Non-pigmented ciliary epithelial cell (primary cell): Measurements from ENCODE around the gene MRAS.

ENCODE experiments used
- DNase-seq: peaks from one replicate; pipeline ENCODE4 v3.0.0-alpha.2; 2010; ENCODE audit warnings: low read depth

The MRAS gene

GRCh38 chr3:138340511-138340910, 7.9 kb upstream of the MRAS start:
- no peak for DNase-seq

DNA sequence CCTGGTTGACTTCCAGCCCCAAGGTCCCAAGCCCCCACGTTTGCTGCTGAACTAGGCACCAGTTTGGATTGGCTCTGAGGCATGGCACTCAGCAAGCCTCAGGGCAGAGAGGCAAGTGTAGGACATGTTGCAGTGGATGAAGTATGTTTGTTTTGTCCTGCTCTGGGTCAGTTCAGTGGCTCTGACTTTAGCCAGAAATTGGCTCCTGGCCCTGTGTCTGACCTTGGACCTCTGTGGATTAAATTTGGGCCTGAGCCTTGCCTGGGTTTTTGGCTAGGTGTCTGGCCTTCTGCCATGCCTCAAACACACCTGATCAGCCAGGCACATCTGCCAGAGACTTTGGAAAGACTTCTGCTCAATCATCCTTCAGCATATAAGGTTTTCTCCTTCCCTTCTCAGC, 3.6 kb upstream of the MRAS start:
- DNase-seq = no peak

- DNase-seq = no peak
Measured at GRCh38 chr3:138348754-138349739, 668 bp downstream of the MRAS start.

- DNase-seq = no peak
Measured at GRCh38 chr3:138349926-138350665, 1.7 kb downstream of the MRAS start.

DNA sequence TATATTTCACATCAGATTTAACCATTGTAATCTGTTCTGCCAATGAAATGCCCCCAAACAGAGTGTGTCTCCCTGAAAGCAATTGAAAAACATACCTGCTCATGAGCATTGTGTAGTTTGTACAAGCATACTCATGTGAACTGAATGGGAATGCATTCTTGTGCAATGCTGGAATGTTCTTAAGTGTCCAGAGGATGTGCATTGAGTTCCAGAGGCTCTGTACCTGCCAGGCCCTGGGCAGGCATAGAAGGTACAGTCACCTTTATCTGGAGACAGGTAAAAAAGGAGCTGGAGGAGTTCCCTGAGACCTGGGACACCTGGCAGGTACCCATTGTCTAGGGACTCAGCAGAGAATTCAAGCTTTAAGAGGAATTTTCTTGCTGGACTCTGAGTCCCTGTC, 2.8 kb downstream of the MRAS start:
- no peak for DNase-seq

DNA sequence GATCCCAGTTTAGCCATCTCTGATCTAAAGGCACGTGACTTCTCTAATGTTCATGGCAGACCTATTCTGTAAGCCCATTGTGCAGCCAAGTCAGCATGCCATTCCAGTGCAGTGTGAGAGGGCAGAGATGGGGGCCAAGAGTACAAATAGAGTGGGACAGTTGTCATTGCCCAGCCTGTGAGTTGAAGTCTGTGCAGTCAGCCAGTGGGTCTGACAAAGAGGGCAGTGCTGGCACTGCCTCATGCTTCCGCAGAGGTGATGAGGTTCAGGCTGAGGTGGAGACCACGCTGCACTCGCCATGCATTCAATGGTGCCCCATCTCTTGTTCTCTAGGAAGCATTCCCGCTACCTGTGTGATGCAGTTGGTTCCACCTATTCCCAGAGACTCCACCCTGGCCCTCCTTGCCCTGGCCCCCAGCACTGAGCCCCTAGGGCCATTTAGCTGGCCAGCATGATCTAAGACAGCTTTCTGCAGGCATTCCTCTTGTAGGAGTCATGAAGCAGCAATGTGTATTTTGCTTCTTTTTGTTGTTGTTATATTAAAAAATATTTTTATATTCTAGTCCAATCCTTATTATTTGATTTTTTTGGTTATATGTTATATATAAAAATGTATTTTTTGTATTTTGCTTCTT, 3.7 kb downstream of the MRAS start:
- no peak for DNase-seq

DNA sequence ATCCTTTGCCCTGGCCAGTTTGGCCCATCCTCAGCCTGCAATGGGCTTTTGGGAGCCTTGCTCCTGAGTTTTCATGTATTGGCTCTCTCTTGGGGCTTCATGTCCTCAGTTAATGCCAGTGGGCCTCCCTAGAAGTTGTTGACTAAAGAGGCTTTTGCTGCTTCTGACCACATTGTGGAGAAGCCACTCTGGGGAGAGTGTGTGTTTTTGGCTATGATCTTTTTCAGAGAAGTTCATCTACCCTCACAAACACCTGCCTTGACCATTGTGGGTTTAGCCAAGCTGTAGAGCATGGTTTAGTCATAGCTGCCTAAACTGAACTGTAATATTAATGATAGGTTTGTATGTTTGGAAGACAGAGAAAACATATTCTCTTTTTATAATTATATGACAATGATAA, 6.0 kb downstream of the MRAS start:
- no peak for DNase-seq

- no peak for DNase-seq
Measured at GRCh38 chr3:138355071-138355470, 6.7 kb downstream of the MRAS start.

DNA sequence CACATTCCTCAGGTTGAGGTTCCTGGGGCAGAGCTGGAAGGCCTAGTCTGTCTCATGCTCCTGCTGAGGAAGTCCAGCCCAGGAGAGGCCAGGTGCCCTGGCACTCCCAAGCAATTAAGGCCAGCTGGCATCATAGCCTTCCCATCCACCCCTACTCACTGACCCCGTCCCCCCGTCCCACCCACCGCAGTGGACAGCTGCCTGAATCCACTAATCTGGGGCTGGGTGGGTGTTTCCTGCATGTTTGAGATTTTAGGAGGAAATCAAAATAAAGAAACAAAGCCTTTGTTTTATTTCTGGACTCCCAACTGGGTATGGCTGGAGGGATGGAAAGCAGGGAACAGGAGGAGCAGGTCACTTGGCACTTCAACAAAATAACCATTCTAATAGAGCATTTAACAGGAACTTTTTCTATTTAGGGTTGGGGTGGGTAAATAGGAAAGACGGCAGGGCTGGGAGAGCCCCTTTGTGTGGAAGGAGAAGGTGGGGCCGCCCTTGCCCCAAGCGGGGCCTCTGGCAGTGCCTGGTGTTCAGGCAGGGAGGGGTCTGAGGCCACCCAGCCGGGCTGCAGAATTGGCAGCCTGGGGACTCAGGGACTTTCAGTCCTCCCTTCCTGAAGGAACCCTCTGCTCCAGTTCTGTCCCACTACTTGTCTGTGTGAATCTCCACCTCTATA, 8.5 kb downstream of the MRAS start:
- no peak for DNase-seq

GRCh38 chr3:138359148-138359918, 11.0 kb downstream of the MRAS start:
- no peak for DNase-seq

DNA sequence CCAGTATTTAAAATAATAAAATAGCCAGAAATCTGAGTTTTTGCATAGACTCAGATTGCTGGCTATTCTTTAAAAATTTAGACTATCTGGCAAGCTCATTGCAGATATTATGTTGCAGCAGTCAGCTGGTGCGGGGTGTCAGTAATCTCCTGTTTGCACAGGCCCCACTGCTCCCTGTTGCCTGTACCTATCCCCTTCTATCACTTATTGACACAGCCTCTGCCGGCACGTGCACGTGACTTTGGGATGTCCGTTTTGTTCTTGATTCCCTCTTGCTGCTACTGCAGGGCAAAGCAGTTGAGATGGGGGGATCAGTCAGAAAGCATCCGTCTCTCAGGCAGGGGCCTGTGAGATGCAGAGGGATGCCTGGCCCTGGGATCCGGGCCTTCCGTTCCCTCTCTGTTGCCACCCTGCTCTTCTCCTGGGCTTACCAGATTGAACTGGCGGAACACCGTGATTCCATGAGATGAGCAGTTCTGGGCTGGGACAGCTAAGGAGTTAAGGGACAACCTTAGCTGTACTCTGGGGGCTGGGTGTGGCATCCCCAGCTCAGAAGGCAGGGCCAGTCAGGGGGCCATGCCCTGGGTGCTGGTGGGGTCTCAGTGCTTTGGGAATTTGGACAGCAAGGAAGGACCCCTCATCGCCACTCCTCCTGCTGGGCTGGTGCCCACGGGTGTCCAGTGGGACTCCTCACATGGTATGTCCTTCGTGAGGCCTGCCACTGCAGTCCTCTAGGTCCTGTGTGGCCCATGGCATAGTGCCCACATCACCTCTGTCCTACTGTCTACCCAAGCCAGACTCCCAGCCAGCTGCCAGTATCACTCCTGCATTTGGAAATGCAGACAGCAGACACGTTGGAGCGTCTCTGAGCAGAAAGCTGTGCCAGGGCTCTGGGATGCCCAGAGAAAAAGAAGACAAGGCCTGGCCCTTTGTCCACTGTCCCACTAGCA, 11.8 kb downstream of the MRAS start:
- DNase-seq = no peak

- DNase-seq = no peak
Measured at GRCh38 chr3:138360869-138361525, 12.6 kb downstream of the MRAS start.

DNA sequence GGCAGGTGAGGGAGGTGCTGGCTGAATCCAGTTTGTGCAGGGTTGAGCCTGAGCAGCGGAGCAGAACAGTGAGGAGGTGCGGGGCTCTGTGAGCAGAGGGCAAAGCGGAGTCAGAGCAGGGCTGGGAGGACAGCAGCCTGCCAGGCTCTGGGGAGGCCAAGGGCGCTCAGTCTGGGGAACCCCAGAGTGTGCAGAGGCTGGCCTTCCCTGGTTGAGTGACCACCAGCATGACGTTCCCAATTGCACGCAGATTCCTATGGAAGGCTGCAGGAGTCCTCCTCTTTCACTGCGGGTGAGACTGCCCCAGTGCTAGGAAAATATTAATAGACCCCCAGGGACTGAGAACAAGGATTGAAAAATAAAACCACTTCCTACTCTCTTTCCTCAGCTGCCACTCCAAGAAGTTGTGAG, 13.2 kb downstream of the MRAS start:
- DNase-seq = no peak

DNA sequence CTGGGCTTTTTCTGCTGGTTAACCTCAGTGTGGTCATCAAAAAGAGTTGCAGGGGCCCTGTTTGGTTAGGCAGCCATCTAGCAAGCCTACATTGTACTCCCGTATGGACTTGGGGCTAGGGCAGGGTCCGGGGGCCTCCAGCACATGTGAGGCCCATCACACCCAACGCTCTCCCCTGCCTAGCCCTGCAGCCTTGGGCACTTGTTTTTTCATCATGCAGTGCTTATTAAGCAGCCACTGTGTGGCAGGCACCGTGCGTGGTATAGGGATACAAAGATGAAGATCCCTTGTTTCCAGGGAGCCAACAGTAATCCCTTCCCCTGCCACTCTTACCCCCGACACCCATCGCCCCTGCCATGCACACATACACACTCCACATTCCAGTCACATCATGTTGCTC, 14.2 kb downstream of the MRAS start:
- DNase-seq = no peak

- no peak for DNase-seq
Measured at GRCh38 chr3:138363322-138363721, 14.9 kb downstream of the MRAS start.

- DNase-seq = no peak
Measured at GRCh38 chr3:138364356-138365252, 16.2 kb downstream of the MRAS start.

DNA sequence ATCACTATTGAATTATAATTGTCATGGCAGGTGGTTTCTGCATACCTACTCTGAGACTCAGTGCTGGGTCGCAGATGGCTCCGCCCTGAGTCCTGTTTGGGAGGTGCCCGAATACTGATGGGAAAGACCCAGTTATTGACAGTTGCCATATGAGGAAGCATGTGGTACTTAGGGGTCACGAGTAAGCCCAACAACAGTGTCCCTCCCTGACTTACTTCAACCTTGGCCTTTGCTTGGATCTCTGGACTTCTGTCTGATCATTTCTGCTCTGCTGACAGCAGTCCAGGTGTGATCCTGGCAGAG, 16.8 kb downstream of the MRAS start:
- no peak for DNase-seq

- no peak for DNase-seq
Measured at GRCh38 chr3:138366006-138366759, 17.8 kb downstream of the MRAS start.
